NCI-H2029 treated with DMSO at 0.1 percent for 48 hours (cell line): ENCODE data around the gene ACKR3.

Experiments
- DNase-seq: peaks from one replicate; lab custom pipeline; 2025; lab: John Stamatoyannopoulos, UW

Gene ACKR3

GRCh38 chr2:236570081-236570868 lies 650 bp downstream of the ACKR3 start:
- peak; percentile 37 for DNase-seq

GRCh38 chr2:236571145-236571544 lies 1.5 kb downstream of the ACKR3 start:
- DNase-seq = peak; percentile 26

- peak; percentile 78 for DNase-seq
Observed at GRCh38 chr2:236572482-236572881, 2.9 kb downstream of the ACKR3 start.

- DNase-seq = no peak
Observed at GRCh38 chr2:236573066-236573929, 3.7 kb downstream of the ACKR3 start.

GRCh38 chr2:236574000-236574399 lies 4.4 kb downstream of the ACKR3 start:
- DNase-seq = no peak

GRCh38 chr2:236574424-236575145 lies 5.0 kb downstream of the ACKR3 start:
- peak; percentile 34 for DNase-seq

- DNase-seq = no peak
Observed at GRCh38 chr2:236575510-236575909, 5.9 kb downstream of the ACKR3 start.

GRCh38 chr2:236576087-236576486 lies 6.5 kb downstream of the ACKR3 start:
- no peak for DNase-seq

GRCh38 chr2:236576953-236577352 lies 7.3 kb downstream of the ACKR3 start:
- DNase-seq = no peak

- DNase-seq = no peak
Observed at GRCh38 chr2:236577481-236578410, 8.1 kb downstream of the ACKR3 start.

- no peak for DNase-seq
Observed at GRCh38 chr2:236578411-236578846, 8.8 kb downstream of the ACKR3 start.

- peak; percentile 45 for DNase-seq
Observed at GRCh38 chr2:236579048-236579745, 9.6 kb downstream of the ACKR3 start.

GRCh38 chr2:236579746-236580315 lies 10.2 kb downstream of the ACKR3 start:
- DNase-seq = no peak

- DNase-seq = no peak
Observed at GRCh38 chr2:236580746-236581355, 11.2 kb downstream of the ACKR3 start.

- no peak for DNase-seq
Observed at GRCh38 chr2:236581546-236581945, 11.9 kb downstream of the ACKR3 start.

GRCh38 chr2:236582968-236583367 lies 13.3 kb downstream of the ACKR3 start:
- DNase-seq = no peak

- no peak for DNase-seq
Observed at GRCh38 chr2:236583621-236584203, 14.1 kb downstream of the ACKR3 start.

- no peak for DNase-seq
Observed at GRCh38 chr2:236584521-236585384, 15.1 kb downstream of the ACKR3 start.
